AG04449 (cell line): ENCODE data around the gene PHC1.

Experiments
- CTCF ChIA-PET: fragments of 350-600 bp; formaldehyde crosslinking; extraction: SDS; loops from one replicate; lab custom pipeline; 2021; ENCODE audit warnings: antibody characterized with exemption; lab: Yijun Ruan, JAX
- POLR2A ChIA-PET: fragments of 400-600, 350-600 bp; formaldehyde crosslinking; extraction: SDS; loops from one replicate; lab custom pipeline; 2020; ENCODE audit warnings: antibody characterized with exemption, inconsistent platforms; lab: Yijun Ruan, JAX
- DNase-seq: peaks from one replicate; pipeline ENCODE4 v3.0.0-alpha.2; 2010; ENCODE audit warnings: low read depth, low spot score
- H3K4me3 ChIP-seq: 2 replicates; pipeline ENCODE4 v1.5.1; 2011; ENCODE audit warnings: low read depth, mild to moderate bottlenecking, control low read depth, low read length
- CTCF ChIP-seq: IDR thresholded peaks from one replicate; pipeline ENCODE4 v1.5.1; 2011; ENCODE audit warnings: mild to moderate bottlenecking, moderate library complexity, low read length, control low read depth, inconsistent platforms; ENCODE audit not compliant: insufficient read depth; ENCODE audit errors: missing control alignments

Gene PHC1

GRCh38 chr12:8950702-8951478 lies 36.6 kb downstream of the PHC1 start:
- ChIA-PET POLR2A (interaction anchor here (1.7 kb wide), 1 partner anchor 293 kb away, joined by 8 read pairs; no protein-coding TSS in a partner anchor), CTCF (interaction anchor here (0.5 to 2.4 kb wide), 5 partner anchors 37 to 406 kb away, joined by 3 to 7 read pairs (median 6); no protein-coding TSS in a partner anchor)
- peak overlapping the region; percentile 95 for H3K4me3 ChIP-seq
- no peak for DNase-seq
- no peak for TF ChIP-seq CTCF

GRCh38 chr12:8951744-8952143 lies 37.4 kb downstream of the PHC1 start:
- CTCF ChIA-PET: interaction anchor here (0.5 to 2.4 kb wide), 3 partner anchors 38 to 123 kb away, joined by 3 to 7 read pairs (median 5); no protein-coding TSS in a partner anchor
- TF ChIP-seq CTCF: no peak
- no peak for DNase-seq
- no peak overlapping the region for H3K4me3 ChIP-seq
- POLR2A ChIA-PET: no interaction called here

GRCh38 chr12:8953773-8954402 lies 39.6 kb downstream of the PHC1 start:
- no peak for DNase-seq
- CTCF ChIA-PET: no interaction called here
- TF ChIP-seq CTCF: no peak
- H3K4me3 ChIP-seq: no peak overlapping the region
- POLR2A ChIA-PET: no interaction called here

- POLR2A ChIA-PET: no interaction called here
- no peak for TF ChIP-seq CTCF
- CTCF ChIA-PET: no interaction called here
- no peak overlapping the region for H3K4me3 ChIP-seq
- DNase-seq: no peak
These were observed 41.8 kb downstream of the PHC1 start for GRCh38 chr12:8956073-8956472.

GRCh38 chr12:8956772-8957171 lies 42.5 kb downstream of the PHC1 start:
- no peak for TF ChIP-seq CTCF
- DNase-seq: no peak
- ChIA-PET POLR2A (no interaction called here), CTCF (no interaction called here)
- no peak overlapping the region for H3K4me3 ChIP-seq

GRCh38 chr12:8957561-8957960 lies 43.3 kb downstream of the PHC1 start:
- ChIA-PET CTCF (interaction anchor here (0.6 kb wide), 1 partner anchor 13 kb away, joined by 3 read pairs; no protein-coding TSS in a partner anchor), POLR2A (interaction anchor here (1.0 kb wide), 1 partner anchor 8 kb away, joined by 3 read pairs; no protein-coding TSS in a partner anchor)
- TF ChIP-seq CTCF: no peak
- no peak overlapping the region for H3K4me3 ChIP-seq
- no peak for DNase-seq
